HepG2 (cell line): ENCODE measurements around the gene BTBD19. TPM values are rescaled to one million over a fixed set of nuclear protein-coding genes. Genes with fewer than 3 reads are reported as not detected.

Experiments
- ATAD3A ChIP-seq: sonication (generic); formaldehyde crosslinking; IDR thresholded peaks from 2 replicates; pipeline ENCODE4 v1.4.0; 2020; ENCODE audit warnings: missing genetic modification reagents
- FOXA1 ChIP-seq, 2 experiments: fragments of 450-650 bp in 1 of 2; sonication (generic) in 1 of 2; formaldehyde crosslinking in 1 of 2; IDR thresholded peaks; 2 replicates each; pipeline versions ENCODE4 v1.4.0 to v1.6.1; 2016 to 2020; ENCODE audit warnings: missing genetic modification reagents in 1 of 2
- HNRNPUL1 ChIP-seq: fragments of 200-400 bp; formaldehyde crosslinking; IDR thresholded peaks from 2 replicates; pipeline ENCODE4 v1.6.1; 2017; ENCODE audit warnings: low read depth, mild to moderate bottlenecking, low read length, moderate library complexity
- KLF16 ChIP-seq, 2 experiments: sonication (generic) in 1 of 2; formaldehyde crosslinking in 1 of 2; IDR thresholded peaks; 2 replicates each; pipeline versions ENCODE4 v1.6.1 to v1.8.0; 2016 to 2023; ENCODE audit warnings: missing genetic modification reagents in 2 of 2, missing compliant biosample characterization in 1 of 2
- NBN ChIP-seq: fragments of 450-650 bp; conservative IDR thresholded peaks from 2 replicates; pipeline ENCODE4 v1.6.1; 2017
- NFAT5 ChIP-seq: sonication (generic); formaldehyde crosslinking; IDR thresholded peaks from 2 replicates; pipeline ENCODE4 v1.4.0; 2020; ENCODE audit warnings: missing genetic modification reagents
- POLR2AphosphoS5 ChIP-seq: IDR thresholded peaks from 2 replicates; pipeline ENCODE4 v1.6.1; 2012; ENCODE audit warnings: low read depth, low read length
- TRAFD1 ChIP-seq: sonication (generic); formaldehyde crosslinking; IDR thresholded peaks from 2 replicates; pipeline ENCODE4 v1.5.1; 2020; ENCODE audit warnings: missing genetic modification reagents, mild to moderate bottlenecking, borderline replicate concordance
- ZEB1 ChIP-seq: IDR thresholded peaks from 2 replicates; pipeline ENCODE4 v1.6.1; 2012; ENCODE audit warnings: mild to moderate bottlenecking, low read depth, inconsistent platforms; ENCODE audit not compliant: insufficient replicate concordance
- ZNF138 ChIP-seq: sonication (generic); formaldehyde crosslinking; IDR thresholded peaks from 2 replicates; pipeline ENCODE4 v1.5.0; 2020; ENCODE audit warnings: mild to moderate bottlenecking, low read depth, missing genetic modification reagents
- ZNF143 ChIP-seq: sonication (generic); formaldehyde crosslinking; IDR thresholded peaks from 2 replicates; pipeline ENCODE4 v1.4.0; 2020; ENCODE audit warnings: missing genetic modification reagents
- ZNF331 ChIP-seq: sonication (generic); formaldehyde crosslinking; IDR thresholded peaks from 2 replicates; pipeline ENCODE4 v1.4.0; 2020; ENCODE audit warnings: missing genetic modification reagents
- ZNF747 ChIP-seq: sonication (generic); formaldehyde crosslinking; IDR thresholded peaks from 2 replicates; pipeline ENCODE4 v1.8.1; 2023; ENCODE audit warnings: missing genetic modification reagents, mild to moderate bottlenecking, borderline replicate concordance
- ZNF781 ChIP-seq: sonication (generic); formaldehyde crosslinking; IDR thresholded peaks from 2 replicates; pipeline ENCODE4 v1.5.1; 2020; ENCODE audit warnings: borderline replicate concordance, mild to moderate bottlenecking, missing genetic modification reagents; ENCODE audit errors: not compliant biosample characterization
- ZSCAN12 ChIP-seq: sonication (generic); formaldehyde crosslinking; IDR thresholded peaks from 2 replicates; pipeline ENCODE4 v1.9.0; 2021; ENCODE audit warnings: mild to moderate bottlenecking, missing genetic modification reagents
- polyA plus RNA-seq, 8 experiments: library from polyadenylated mRNA; depleted of rRNA in 3 of 8; stranded (reverse) in 7 of 8; unstranded in 1 of 8; fragments of >200 nt; fragmentation: Illumina TruSeq in 4 of 8; extraction: Trizol in 4 of 8; gene quantifications; 2 replicates each; pipeline versions ENCODE4 v1.2.1 to v1.2.3, GENCODE V29; 2011 to 2016; ENCODE audit warnings: low read depth in 4 of 8, missing spikeins in 1 of 8, mixed read lengths in 1 of 8; ENCODE audit not compliant: insufficient read depth in 1 of 8
- total RNA-seq, 5 experiments: library from RNA; depleted of rRNA; stranded (reverse); fragments of >200 nt; fragmentation: Illumina TruSeq; extraction: Trizol; gene quantifications; 2 replicates each; pipeline ENCODE4 v1.2.3, GENCODE V29; 2016; ENCODE audit warnings: low read depth in 1 of 5
- TF ChIP-seq, protein P1 (sequence below): sonication (generic); formaldehyde crosslinking; IDR thresholded peaks from 2 replicates; pipeline ENCODE4 v1.4.0; 2020; ENCODE audit warnings: missing genetic modification reagents

Gene BTBD19
- total and polyA plus RNA-seq, 2 of the 13 experiments (the other 11 are each of a cell fraction or from before 2014, with no cell fraction given), result 2.7 to 6.7 TPM

DNA sequence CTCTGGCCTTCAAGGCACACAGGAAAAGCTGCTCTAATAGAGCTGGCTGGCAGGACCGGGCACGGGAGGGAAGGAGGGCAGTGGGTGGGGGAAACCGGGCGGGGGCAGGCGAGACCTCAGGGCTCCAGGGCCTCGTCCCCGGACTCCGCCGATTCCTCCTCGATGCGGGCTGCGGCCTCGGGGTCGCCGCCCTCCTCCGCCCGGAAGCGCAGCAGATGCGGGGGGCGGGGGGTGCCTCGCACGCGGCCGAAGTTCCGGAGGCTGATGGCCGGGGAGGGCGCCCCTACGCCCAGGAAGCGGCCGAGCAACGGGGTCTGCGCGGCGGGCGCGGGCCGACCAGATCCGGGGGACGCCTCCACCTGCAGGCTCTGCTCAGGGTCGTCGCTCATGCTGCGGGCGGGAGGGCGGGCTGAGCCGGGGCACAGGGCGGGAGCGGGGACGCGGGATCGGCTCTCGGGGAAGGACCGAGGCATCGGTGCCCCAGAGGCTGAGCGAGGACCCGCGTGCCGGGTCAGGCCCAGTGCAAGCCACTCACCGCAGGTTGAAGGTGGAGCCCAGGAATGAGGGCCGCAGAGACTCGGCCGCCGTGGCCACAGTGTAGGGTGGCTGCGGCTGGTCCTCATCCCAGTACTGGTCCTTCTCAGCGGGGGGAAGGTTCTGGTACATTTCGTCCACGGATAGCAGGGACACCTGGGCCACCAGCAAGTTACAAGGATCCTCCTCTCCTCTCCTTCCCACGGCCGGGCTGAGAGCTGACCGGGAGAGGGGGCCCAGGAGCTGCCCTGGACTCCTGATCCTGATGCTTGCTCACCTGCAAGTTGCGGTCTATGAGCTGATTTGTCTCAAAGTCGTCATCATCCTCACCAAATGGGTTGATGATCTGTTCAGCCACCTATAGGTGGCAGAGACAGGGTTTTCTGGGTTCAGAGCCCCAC, 24.0 kb upstream of the BTBD19 start (continued):
- TF ChIP-seq TRAFD1 (no peak), FOXA1 (IDR thresholded peaks at IDR 0.05) (no peak), FOXA1 (CRISPR knock-in tag; IDR thresholded peaks at IDR 0.05) (no peak), HNRNPUL1 (no peak), ATAD3A (CRISPR knock-in tag) (no peak), ZNF781 (CRISPR knock-in tag) (peak; percentile 14), ZNF143 (CRISPR knock-in tag) (no peak), ZEB1 (no peak), ZNF331 (CRISPR knock-in tag) (0 out of 2 replicates have a peak, but pooled peaks have one; percentile 63), ZNF138 (CRISPR knock-in tag) (no peak), POLR2AphosphoS5 (peak; percentile 55), NFAT5 (no peak), ZNF747 (CRISPR knock-in tag) (0 out of 2 replicates have a peak, but pooled peaks have one; percentile 67), NBN (no peak), ZSCAN12 (CRISPR knock-in tag) (no peak), KLF16 (CRISPR knock-in tag; IDR thresholded peaks at IDR 0.05) (peak in 1 of 2 experiments; percentile 23; a peak in 1 of 4 replicates)
- TF ChIP-seq, protein P1, sequence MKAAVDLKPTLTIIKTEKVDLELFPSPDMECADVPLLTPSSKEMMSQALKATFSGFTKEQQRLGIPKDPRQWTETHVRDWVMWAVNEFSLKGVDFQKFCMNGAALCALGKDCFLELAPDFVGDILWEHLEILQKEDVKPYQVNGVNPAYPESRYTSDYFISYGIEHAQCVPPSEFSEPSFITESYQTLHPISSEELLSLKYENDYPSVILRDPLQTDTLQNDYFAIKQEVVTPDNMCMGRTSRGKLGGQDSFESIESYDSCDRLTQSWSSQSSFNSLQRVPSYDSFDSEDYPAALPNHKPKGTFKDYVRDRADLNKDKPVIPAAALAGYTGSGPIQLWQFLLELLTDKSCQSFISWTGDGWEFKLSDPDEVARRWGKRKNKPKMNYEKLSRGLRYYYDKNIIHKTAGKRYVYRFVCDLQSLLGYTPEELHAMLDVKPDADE (CRISPR knock-in tag), result no peak
